ENCODE results near the gene GRIPAP1.
"Not testable (repeated sequence)": the region's sequence is repeated elsewhere in the genome, so short reads cannot be mapped to it uniquely, and the experiment has no call there.

The GRIPAP1 gene

DNA sequence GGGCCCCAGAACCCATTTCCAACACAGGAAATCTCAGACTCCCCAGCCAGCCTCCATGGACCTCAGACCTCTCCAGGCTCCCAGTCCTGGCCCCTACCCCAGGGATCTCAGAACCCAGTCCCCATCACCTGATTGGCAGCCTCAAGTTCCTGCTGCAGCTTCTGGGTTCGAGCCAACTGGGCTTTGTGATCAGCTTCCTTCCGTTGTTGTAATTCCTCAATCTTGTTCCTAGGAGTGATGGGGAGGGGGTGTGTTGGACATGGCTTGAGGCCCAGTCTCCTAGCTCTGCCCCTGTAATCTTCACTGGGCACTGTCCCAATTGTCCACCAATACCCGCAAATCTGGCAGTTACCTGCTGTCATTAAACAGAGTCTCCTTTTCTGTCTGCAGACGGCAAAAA is 12.6 kb downstream of the GRIPAP1 start:
- H3K36me3 Mint-ChIP-seq (ENCODE audit: low read depth): peaks cover 34% of the 10 kb centered on the region
- no peak overlapping the region for H3K4me3 Mint-ChIP-seq
- TF ChIP-seq, protein P1, sequence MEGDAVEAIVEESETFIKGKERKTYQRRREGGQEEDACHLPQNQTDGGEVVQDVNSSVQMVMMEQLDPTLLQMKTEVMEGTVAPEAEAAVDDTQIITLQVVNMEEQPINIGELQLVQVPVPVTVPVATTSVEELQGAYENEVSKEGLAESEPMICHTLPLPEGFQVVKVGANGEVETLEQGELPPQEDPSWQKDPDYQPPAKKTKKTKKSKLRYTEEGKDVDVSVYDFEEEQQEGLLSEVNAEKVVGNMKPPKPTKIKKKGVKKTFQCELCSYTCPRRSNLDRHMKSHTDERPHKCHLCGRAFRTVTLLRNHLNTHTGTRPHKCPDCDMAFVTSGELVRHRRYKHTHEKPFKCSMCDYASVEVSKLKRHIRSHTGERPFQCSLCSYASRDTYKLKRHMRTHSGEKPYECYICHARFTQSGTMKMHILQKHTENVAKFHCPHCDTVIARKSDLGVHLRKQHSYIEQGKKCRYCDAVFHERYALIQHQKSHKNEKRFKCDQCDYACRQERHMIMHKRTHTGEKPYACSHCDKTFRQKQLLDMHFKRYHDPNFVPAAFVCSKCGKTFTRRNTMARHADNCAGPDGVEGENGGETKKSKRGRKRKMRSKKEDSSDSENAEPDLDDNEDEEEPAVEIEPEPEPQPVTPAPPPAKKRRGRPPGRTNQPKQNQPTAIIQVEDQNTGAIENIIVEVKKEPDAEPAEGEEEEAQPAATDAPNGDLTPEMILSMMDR (IDR thresholded peaks at IDR 0.05; ENCODE audit: unreplicated experiment in 3 of 3): no peak
- peaks cover 9% of the 10 kb centered on the region for H3K9me3 Mint-ChIP-seq
- H3K27ac Mint-ChIP-seq: no peak overlapping the region
- H3K4me1 Mint-ChIP-seq: no peaks in the 10 kb centered on the region
- no peaks in the 10 kb centered on the region for H3K27me3 Mint-ChIP-seq (ENCODE audit: low read depth)

DNA sequence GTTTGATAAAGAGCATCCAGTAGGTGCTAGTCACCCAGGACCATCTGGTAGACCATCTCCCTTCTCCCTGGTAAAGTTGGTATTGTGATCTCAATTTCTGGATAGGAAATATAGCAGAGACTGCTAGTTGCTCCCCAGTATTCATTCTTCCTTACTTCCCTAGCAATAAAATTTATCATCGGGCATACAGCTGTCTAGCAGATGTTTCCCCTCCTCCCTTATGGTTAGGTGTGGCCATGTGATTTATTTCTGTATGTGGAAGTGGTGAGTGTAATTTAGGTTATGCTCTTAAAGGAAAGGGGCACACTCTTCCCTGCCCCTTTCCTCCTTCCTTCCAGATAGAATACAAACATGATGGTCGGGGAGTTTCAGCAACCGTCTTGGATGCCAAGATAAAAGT is 18.2 kb downstream of the GRIPAP1 start:
- Mint-ChIP-seq H3K36me3 (ENCODE audit: low read depth) (peaks cover 50% of the 10 kb centered on the region), H3K4me1 (no peaks in the 10 kb centered on the region), H3K27me3 (ENCODE audit: low read depth) (peaks cover 6% of the 10 kb centered on the region), H3K9me3 (peaks cover 12% of the 10 kb centered on the region), H3K4me3 (no peak overlapping the region), H3K27ac (no peak overlapping the region)
- TF ChIP-seq, protein P1 (IDR thresholded peaks at IDR 0.05; ENCODE audit: unreplicated experiment in 3 of 3): no peak

DNA sequence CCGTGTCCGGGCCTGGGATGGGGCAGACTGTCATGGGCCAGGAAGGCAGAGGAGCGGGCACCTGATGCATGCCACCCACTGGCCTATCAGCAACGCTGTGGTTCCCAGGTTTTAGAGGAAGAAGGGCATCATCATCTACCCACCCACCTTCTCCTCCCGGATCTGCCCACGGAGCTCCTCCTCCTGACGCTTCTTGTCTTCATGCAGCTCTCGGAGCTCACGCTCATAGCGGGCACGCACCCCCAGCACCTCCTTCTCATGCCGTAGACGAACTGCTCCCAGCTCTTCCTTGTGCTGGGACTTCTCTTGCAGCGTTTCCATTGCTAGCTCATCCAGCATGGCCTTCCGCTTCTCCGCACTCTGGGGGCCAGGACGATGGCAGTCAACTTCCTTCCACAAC is 19.0 kb downstream of the GRIPAP1 start:
- peaks cover 6% of the 10 kb centered on the region for H3K27me3 Mint-ChIP-seq (ENCODE audit: low read depth)
- H3K4me3 Mint-ChIP-seq: no peak overlapping the region
- TF ChIP-seq, protein P1 (IDR thresholded peaks at IDR 0.05; ENCODE audit: unreplicated experiment in 3 of 3): no peak
- H3K9me3 Mint-ChIP-seq: peaks cover 14% of the 10 kb centered on the region
- H3K27ac Mint-ChIP-seq: no peak overlapping the region
- H3K36me3 Mint-ChIP-seq (ENCODE audit: low read depth): peaks cover 50% of the 10 kb centered on the region
- no peaks in the 10 kb centered on the region for H3K4me1 Mint-ChIP-seq

DNA sequence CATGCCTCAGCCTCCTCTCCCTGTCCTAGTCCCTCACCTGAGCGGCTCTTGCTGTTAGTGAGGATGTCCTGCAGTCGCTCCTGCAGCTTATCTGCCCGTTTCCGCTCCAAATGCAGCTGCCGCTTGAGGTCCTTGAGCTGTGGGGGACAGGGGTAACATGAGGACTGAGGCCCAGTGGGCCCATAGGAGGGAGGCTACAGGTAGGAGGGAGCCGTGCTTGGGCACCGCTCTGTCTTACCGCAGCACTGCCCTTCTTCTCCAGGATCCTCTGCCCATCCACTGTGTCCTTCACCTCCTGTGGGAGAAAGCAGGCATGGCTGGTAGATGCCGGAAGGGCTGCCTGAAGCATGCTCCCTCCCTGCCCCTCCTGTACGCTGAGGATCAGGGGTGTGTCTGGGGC is 20.9 kb downstream of the GRIPAP1 start:
- Mint-ChIP-seq H3K4me3 (no peak overlapping the region), H3K27ac (no peak overlapping the region), H3K4me1 (no peaks in the 10 kb centered on the region), H3K9me3 (peaks cover 14% of the 10 kb centered on the region), H3K36me3 (ENCODE audit: low read depth) (peaks cover 51% of the 10 kb centered on the region), H3K27me3 (ENCODE audit: low read depth) (peaks cover 6% of the 10 kb centered on the region)
- TF ChIP-seq, protein P1 (IDR thresholded peaks at IDR 0.05; ENCODE audit: unreplicated experiment in 3 of 3): no peak

DNA sequence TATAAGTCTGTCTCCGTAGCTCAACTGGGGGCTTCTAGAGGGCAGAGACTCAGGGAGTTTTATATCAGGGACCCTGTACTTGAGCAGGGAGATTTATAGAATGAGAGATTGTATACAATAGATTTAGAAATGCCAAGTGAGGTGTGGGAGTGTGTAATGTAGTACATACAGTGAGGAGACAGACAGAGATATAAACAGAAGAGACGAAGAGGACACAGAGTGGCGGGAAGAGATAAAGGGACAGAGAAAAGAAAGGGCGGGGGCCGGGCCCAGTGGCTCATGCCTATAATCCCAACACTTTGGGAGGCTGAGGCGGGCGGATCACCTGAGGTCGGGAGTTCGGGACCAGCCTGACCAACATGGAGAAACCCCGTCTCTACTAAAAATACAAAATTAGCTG is 21.7 kb downstream of the GRIPAP1 start:
- Mint-ChIP-seq H3K36me3 (ENCODE audit: low read depth) (peaks cover 53% of the 10 kb centered on the region), H3K9me3 (peaks cover 13% of the 10 kb centered on the region)
- not testable (repeated sequence) for H3K27me3 Mint-ChIP-seq (ENCODE audit: low read depth); H3K4me1 Mint-ChIP-seq; H3K4me3 Mint-ChIP-seq; H3K27ac Mint-ChIP-seq

DNA sequence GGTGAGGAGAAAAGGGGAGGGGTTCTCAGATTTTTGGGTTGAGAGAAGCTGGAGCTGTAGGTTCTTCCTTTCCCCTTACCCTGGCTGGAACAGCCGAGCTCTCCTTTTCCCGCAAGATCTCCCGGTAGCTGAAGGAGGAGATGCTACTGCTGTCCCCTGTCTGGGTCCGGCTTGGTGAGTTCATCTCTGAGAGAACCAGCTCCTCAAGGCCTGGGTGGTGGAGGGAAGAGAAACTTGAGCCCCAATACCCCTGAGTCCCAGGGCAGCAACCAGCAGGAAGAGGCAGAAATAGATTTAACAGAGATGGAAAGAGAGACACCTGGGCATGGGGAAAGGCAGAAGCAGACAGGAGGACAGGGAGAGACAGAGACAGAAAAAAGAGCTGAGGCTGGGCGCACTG is 23.8 kb downstream of the GRIPAP1 start:
- TF ChIP-seq, protein P1 (IDR thresholded peaks at IDR 0.05; ENCODE audit: unreplicated experiment in 3 of 3): no peak
- Mint-ChIP-seq H3K9me3 (peaks cover 16% of the 10 kb centered on the region), H3K4me3 (no peak overlapping the region), H3K27ac (no peak overlapping the region), H3K36me3 (ENCODE audit: low read depth) (peaks cover 46% of the 10 kb centered on the region), H3K4me1 (peaks cover 2% of the 10 kb centered on the region), H3K27me3 (ENCODE audit: low read depth) (no peaks in the 10 kb centered on the region)

All from nephron (organoid).